Measurements from ENCODE around the gene HNRNPUL1.

Gene HNRNPUL1

GRCh38 chr19:41255171-41255570, 9.0 kb upstream of the HNRNPUL1 start:
- no peak overlapping the region for H3K27ac ChIP-seq
- TF ChIP-seq CTCF (IDR thresholded peaks at IDR 0.05) (no peak), ZFX (IDR thresholded peaks at IDR 0.05; ENCODE audit: borderline replicate concordance) (no peak)

GRCh38 chr19:41261474-41262190, 2.5 kb upstream of the HNRNPUL1 start:
- TF ChIP-seq ZFX (IDR thresholded peaks at IDR 0.05; ENCODE audit: borderline replicate concordance), result no peak
- no peak for TF ChIP-seq CTCF (IDR thresholded peaks at IDR 0.05)
- H3K27ac ChIP-seq, result peak overlapping the region; percentile 97; the same call in 1 of the 2 replicates

- peak overlapping the region; percentile 97 for H3K27ac ChIP-seq
- TF ChIP-seq CTCF (IDR thresholded peaks at IDR 0.05) (no peak), ZFX (IDR thresholded peaks at IDR 0.05; ENCODE audit: borderline replicate concordance) (no peak)
These were observed 926 bp upstream of the HNRNPUL1 start for GRCh38 chr19:41263042-41263849.

- H3K27ac ChIP-seq, result peak overlapping the region; percentile 97
- peak; percentile 15; the same call in 1 of the 2 replicates for TF ChIP-seq CTCF (IDR thresholded peaks at IDR 0.05)
- no peak for TF ChIP-seq ZFX (IDR thresholded peaks at IDR 0.05; ENCODE audit: borderline replicate concordance)
These were observed 616 bp downstream of the HNRNPUL1 start for GRCh38 chr19:41264581-41265394.

GRCh38 chr19:41265395-41266153, 1.4 kb downstream of the HNRNPUL1 start:
- TF ChIP-seq CTCF (IDR thresholded peaks at IDR 0.05) (no peak), ZFX (IDR thresholded peaks at IDR 0.05; ENCODE audit: borderline replicate concordance) (no peak)
- H3K27ac ChIP-seq, result peak overlapping the region; percentile 97

GRCh38 chr19:41269055-41269454, 4.9 kb downstream of the HNRNPUL1 start:
- H3K27ac ChIP-seq, result no peak overlapping the region
- TF ChIP-seq ZFX (IDR thresholded peaks at IDR 0.05; ENCODE audit: borderline replicate concordance) (no peak), CTCF (IDR thresholded peaks at IDR 0.05) (no peak)
